ENCODE results near the gene TLE3. TPM values are rescaled to one million over a fixed set of nuclear protein-coding genes. Genes with fewer than 3 reads are reported as not detected.

TLE3 gene
- polyA plus RNA-seq, 3 donors, result 12.8 to 117 (median 23.6) TPM

DNA sequence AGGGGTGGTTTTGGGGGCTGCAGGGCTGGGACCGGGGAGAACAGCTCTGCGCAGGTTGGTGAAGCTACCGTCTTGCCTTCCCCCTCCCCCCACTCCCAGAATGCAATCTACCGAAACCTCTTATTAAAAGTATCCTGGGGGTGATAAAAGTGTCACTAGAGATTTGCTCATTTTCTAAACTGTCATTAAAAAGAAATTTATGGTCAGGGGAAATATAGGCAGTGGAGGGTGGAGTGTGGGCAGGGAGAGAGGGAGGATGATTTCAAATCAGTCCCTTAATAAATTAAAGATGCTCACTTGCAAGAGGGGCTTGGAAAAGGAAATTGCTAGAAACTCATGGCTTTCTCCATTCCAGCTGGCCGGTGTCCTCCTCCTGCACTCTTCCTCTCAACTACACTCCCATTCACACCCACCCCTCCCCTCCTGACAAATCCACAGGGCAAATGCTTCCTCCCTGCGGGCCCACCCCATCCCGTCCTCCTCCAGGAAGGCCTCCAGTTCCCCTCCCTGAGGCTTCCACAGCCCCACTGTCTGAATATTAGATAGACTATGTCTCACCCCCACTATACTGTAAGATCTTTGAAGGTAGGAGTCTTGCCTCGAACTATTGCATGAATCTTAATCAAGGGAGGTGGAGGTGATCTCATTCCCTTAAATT, 83.9 kb downstream of the TLE3 start:
- Mint-ChIP-seq H3K4me3 (no peak overlapping the region), H3K36me3 (no peaks in the 10 kb centered on the region)
- H3K27ac ChIP-seq (ENCODE audit: low read depth in 1 of 2, low read length in 2 of 2), result no peak overlapping the region

DNA sequence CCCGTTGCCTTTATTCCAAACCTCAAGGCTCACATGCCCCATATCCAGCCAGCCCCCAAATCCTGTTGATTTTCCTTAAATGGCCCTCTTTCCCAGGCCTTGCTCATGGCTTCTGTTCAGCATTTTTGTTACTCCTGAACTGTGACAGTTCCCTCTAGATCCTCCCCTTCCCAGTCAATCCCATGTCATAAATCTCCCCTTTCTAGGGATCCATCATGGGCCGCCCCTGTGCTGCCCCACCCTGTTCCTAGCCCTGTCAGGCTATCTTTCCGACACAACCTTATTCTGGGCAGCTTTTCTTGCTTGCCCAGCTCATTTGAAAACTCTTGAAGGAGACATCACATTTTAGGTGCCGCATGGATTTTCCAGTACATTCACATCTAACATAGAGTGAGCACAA, 84.8 kb downstream of the TLE3 start:
- H3K36me3 Mint-ChIP-seq, result no peaks in the 10 kb centered on the region
- Histone ChIP-seq H3K27ac (ENCODE audit: low read depth in 1 of 2, low read length in 2 of 2) (no peak overlapping the region), H3K9me3 (replicated peaks in 1 of 2; ENCODE audit: control insufficient read depth in 1 of 2, insufficient read depth in 1 of 2, low read length in 2 of 2) (no peaks in the 10 kb centered on the region), H2AFZ (ENCODE audit: insufficient read depth, low read depth, low read length, poor library complexity, severe bottlenecking) (no peak overlapping the region), H4K20me1 (ENCODE audit: insufficient read depth, low read length) (no peaks in the 10 kb centered on the region), H3K79me2 (ENCODE audit: insufficient read depth, low read length) (no peaks in the 10 kb centered on the region), H3K27me3 (ENCODE audit: control insufficient read depth in 2 of 2, insufficient read depth in 2 of 2, low read length in 2 of 2) (no peaks in the 10 kb centered on the region), H3K36me3 (replicated peaks in 1 of 2; ENCODE audit: control insufficient read depth in 1 of 2, insufficient read depth in 2 of 2, low read length in 2 of 2) (no peaks in the 10 kb centered on the region), H3K4me2 (replicated peaks; ENCODE audit: extremely low read depth, low read length, poor library complexity, severe bottlenecking) (no peak overlapping the region), H3K4me1 (ENCODE audit: control insufficient read depth in 1 of 2, insufficient read depth in 2 of 2, low read length in 2 of 2) (no peaks in the 10 kb centered on the region), H3K9ac (ENCODE audit: insufficient read depth, low read length, poor library complexity, severe bottlenecking) (no peak overlapping the region), H3K4me3 (replicated peaks in 1 of 3; ENCODE audit: low read depth in 2 of 3, low read length in 3 of 3) (no peak overlapping the region)
- intact Hi-C loops (cut with micrococcal nuclease), result no loop called here
- H3K27me3 Mint-ChIP-seq (ENCODE audit: low read depth in 3 of 3), result peaks cover 2 to 14% (median 6%) of the 10 kb centered on the region in 3 donors
- H3K9me3 Mint-ChIP-seq, result peaks cover 0 to 3% (median 0%) of the 10 kb centered on the region in 7 donors
- peaks cover 9% of the 10 kb centered on the region for H3K4me1 Mint-ChIP-seq
- H3K4me3 Mint-ChIP-seq, result no peak overlapping the region
- WGBS (ENCODE audit: insufficient coverage), result 100% methylated on average over 3 of the region's 4 CpGs
- TF ChIP-seq, protein P1, sequence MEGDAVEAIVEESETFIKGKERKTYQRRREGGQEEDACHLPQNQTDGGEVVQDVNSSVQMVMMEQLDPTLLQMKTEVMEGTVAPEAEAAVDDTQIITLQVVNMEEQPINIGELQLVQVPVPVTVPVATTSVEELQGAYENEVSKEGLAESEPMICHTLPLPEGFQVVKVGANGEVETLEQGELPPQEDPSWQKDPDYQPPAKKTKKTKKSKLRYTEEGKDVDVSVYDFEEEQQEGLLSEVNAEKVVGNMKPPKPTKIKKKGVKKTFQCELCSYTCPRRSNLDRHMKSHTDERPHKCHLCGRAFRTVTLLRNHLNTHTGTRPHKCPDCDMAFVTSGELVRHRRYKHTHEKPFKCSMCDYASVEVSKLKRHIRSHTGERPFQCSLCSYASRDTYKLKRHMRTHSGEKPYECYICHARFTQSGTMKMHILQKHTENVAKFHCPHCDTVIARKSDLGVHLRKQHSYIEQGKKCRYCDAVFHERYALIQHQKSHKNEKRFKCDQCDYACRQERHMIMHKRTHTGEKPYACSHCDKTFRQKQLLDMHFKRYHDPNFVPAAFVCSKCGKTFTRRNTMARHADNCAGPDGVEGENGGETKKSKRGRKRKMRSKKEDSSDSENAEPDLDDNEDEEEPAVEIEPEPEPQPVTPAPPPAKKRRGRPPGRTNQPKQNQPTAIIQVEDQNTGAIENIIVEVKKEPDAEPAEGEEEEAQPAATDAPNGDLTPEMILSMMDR (IDR thresholded peaks at IDR 0.05), result no peak
- DNase-seq, result no peak
- H3K27ac Mint-ChIP-seq, result no peak overlapping the region

More for the DNA sequence above, 83.9 kb downstream of the TLE3 start:
- H3K9me3 Mint-ChIP-seq, result peaks cover 0 to 3% (median 0%) of the 10 kb centered on the region in 7 donors
- Histone ChIP-seq H3K4me1 (ENCODE audit: control insufficient read depth in 1 of 2, insufficient read depth in 2 of 2, low read length in 2 of 2) (no peaks in the 10 kb centered on the region), H3K36me3 (replicated peaks in 1 of 2; ENCODE audit: control insufficient read depth in 1 of 2, insufficient read depth in 2 of 2, low read length in 2 of 2) (no peaks in the 10 kb centered on the region), H3K27me3 (ENCODE audit: control insufficient read depth in 2 of 2, insufficient read depth in 2 of 2, low read length in 2 of 2) (no peaks in the 10 kb centered on the region), H3K9me3 (replicated peaks in 1 of 2; ENCODE audit: control insufficient read depth in 1 of 2, insufficient read depth in 1 of 2, low read length in 2 of 2) (no peaks in the 10 kb centered on the region), H3K4me3 (replicated peaks in 1 of 3; ENCODE audit: low read depth in 2 of 3, low read length in 3 of 3) (no peak overlapping the region), H3K4me2 (replicated peaks; ENCODE audit: extremely low read depth, low read length, poor library complexity, severe bottlenecking) (no peak overlapping the region), H3K9ac (ENCODE audit: insufficient read depth, low read length, poor library complexity, severe bottlenecking) (no peak overlapping the region), H4K20me1 (ENCODE audit: insufficient read depth, low read length) (no peaks in the 10 kb centered on the region), H2AFZ (ENCODE audit: insufficient read depth, low read depth, low read length, poor library complexity, severe bottlenecking) (no peak overlapping the region), H3K79me2 (ENCODE audit: insufficient read depth, low read length) (no peaks in the 10 kb centered on the region)
- intact Hi-C loops (cut with micrococcal nuclease), result no loop called here
- H3K27ac Mint-ChIP-seq, result no peak overlapping the region
- TF ChIP-seq, protein P1 (IDR thresholded peaks at IDR 0.05), result no peak
- no peak for DNase-seq
- 90% methylated on average over 1 of the region's 8 CpGs for WGBS (ENCODE audit: insufficient coverage)
- H3K27me3 Mint-ChIP-seq (ENCODE audit: low read depth in 3 of 3), result peaks cover 2 to 14% (median 6%) of the 10 kb centered on the region in 3 donors
- peaks cover 9% of the 10 kb centered on the region for H3K4me1 Mint-ChIP-seq
